ENCODE data around the gene DDX10. TPM values are rescaled to one million over a fixed set of nuclear protein-coding genes. Genes with fewer than 3 reads are reported as not detected.

The DDX10 gene
- polyA plus RNA-seq, 1 of the 3 experiments (the other 2 are of a cell fraction) = 35.8 TPM

DNA sequence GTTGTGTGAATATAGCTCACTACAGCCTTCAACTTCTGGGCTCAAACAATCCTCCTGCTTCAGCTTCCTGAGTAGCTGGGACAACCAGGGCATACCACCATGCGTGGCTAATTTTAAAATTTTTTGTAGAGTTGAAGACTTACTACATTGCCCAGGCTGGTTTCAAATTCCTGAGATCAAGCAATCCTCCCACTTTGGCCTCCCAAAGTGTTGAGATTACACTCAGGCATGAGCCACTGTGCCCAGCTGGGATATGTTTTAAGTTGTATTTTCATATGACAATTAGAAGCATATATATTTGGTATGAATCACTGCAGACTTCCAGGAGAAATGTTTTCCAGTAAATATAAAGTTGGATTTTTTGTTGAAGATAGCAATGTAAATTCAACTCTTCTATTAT lies 15.4 kb downstream of the DDX10 start:
- H3K4me2 ChIP-seq = no peak overlapping the region; the same call in 1 of the 2 replicates
- H3K36me3 ChIP-seq (replicated peaks in 1 of 2; ENCODE audit: control insufficient read depth in 1 of 2, insufficient read depth in 2 of 2, low read length in 1 of 2) = peaks cover 44 to 50% of the 10 kb centered on the region in 2 experiments
- DNase-seq = no peak
- no peaks in the 10 kb centered on the region for H3K9me3 ChIP-seq
- peaks cover 23% of the 10 kb centered on the region; the same call in 1 of the 2 replicates for H3K79me2 ChIP-seq (ENCODE audit: insufficient read depth)
- H2AFZ ChIP-seq (ENCODE audit: low read depth) = no peak overlapping the region
- ChIA-PET POLR2A (no interaction called here), CTCF (interaction anchor here (0.6 to 2.3 kb wide), 3 partner anchors 10 to 1377 kb away, joined by 3 to 9 read pairs (median 3); no protein-coding TSS in a partner anchor)
- H3K27ac ChIP-seq (ENCODE audit: low read depth in 2 of 2, low read length in 1 of 2) = peak overlapping the region in 1 of 2 experiments; percentile 13; a peak in 1 of 4 replicates
- TF ChIP-seq NFIC (IDR thresholded peaks at IDR 0.05; ENCODE audit: borderline replicate concordance) (no peak), RCOR1 (IDR thresholded peaks at IDR 0.05; ENCODE audit: low read length) (no peak), GATA2 (CRISPR knock-in tag; IDR thresholded peaks at IDR 0.05) (no peak), JUND (IDR thresholded peaks at IDR 0.05) (no peak), TCF12 (IDR thresholded peaks at IDR 0.05) (no peak), RAD21 (IDR thresholded peaks at IDR 0.05; ENCODE audit: low read length) (no peak), YY1 (IDR thresholded peaks at IDR 0.05; ENCODE audit: low read depth) (no peak), TEAD4 (IDR thresholded peaks at IDR 0.05; ENCODE audit: borderline replicate concordance, insufficient read depth) (no peak), RFX5 (IDR thresholded peaks at IDR 0.05; ENCODE audit: low read length) (no peak), EZH2phosphoT487 (IDR thresholded peaks at IDR 0.05; ENCODE audit: borderline replicate concordance, low read depth) (no peak), FOXM1 (IDR thresholded peaks at IDR 0.05; ENCODE audit: low read depth) (no peak), SIN3A (IDR thresholded peaks at IDR 0.05; ENCODE audit: borderline replicate concordance, low read depth, low read length) (no peak), FOSL2 (IDR thresholded peaks at IDR 0.05; ENCODE audit: borderline replicate concordance, low read depth) (no peak), FOXJ3 (CRISPR knock-in tag; IDR thresholded peaks at IDR 0.05) (no peak)
- TF ChIP-seq, protein P1, sequence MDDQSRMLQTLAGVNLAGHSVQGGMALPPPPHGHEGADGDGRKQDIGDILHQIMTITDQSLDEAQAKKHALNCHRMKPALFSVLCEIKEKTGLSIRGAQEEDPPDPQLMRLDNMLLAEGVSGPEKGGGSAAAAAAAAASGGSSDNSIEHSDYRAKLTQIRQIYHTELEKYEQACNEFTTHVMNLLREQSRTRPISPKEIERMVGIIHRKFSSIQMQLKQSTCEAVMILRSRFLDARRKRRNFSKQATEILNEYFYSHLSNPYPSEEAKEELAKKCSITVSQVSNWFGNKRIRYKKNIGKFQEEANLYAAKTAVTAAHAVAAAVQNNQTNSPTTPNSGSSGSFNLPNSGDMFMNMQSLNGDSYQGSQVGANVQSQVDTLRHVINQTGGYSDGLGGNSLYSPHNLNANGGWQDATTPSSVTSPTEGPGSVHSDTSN (IDR thresholded peaks at IDR 0.05) = no peak
- TF ChIP-seq, protein P2, sequence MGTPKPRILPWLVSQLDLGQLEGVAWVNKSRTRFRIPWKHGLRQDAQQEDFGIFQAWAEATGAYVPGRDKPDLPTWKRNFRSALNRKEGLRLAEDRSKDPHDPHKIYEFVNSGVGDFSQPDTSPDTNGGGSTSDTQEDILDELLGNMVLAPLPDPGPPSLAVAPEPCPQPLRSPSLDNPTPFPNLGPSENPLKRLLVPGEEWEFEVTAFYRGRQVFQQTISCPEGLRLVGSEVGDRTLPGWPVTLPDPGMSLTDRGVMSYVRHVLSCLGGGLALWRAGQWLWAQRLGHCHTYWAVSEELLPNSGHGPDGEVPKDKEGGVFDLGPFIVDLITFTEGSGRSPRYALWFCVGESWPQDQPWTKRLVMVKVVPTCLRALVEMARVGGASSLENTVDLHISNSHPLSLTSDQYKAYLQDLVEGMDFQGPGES (IDR thresholded peaks at IDR 0.05; ENCODE audit: low read depth, low read length) = no peak
- TF ChIP-seq, protein P3, sequence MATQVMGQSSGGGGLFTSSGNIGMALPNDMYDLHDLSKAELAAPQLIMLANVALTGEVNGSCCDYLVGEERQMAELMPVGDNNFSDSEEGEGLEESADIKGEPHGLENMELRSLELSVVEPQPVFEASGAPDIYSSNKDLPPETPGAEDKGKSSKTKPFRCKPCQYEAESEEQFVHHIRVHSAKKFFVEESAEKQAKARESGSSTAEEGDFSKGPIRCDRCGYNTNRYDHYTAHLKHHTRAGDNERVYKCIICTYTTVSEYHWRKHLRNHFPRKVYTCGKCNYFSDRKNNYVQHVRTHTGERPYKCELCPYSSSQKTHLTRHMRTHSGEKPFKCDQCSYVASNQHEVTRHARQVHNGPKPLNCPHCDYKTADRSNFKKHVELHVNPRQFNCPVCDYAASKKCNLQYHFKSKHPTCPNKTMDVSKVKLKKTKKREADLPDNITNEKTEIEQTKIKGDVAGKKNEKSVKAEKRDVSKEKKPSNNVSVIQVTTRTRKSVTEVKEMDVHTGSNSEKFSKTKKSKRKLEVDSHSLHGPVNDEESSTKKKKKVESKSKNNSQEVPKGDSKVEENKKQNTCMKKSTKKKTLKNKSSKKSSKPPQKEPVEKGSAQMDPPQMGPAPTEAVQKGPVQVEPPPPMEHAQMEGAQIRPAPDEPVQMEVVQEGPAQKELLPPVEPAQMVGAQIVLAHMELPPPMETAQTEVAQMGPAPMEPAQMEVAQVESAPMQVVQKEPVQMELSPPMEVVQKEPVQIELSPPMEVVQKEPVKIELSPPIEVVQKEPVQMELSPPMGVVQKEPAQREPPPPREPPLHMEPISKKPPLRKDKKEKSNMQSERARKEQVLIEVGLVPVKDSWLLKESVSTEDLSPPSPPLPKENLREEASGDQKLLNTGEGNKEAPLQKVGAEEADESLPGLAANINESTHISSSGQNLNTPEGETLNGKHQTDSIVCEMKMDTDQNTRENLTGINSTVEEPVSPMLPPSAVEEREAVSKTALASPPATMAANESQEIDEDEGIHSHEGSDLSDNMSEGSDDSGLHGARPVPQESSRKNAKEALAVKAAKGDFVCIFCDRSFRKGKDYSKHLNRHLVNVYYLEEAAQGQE (IDR thresholded peaks at IDR 0.05; ENCODE audit: low read depth, low read length) = no peak
- WGBS (ENCODE audit: low lambda C conversion rate) = 100% methylated on average over 1 of the region's 1 CpG
- H3K4me1 ChIP-seq (ENCODE audit: control insufficient read depth in 1 of 2, insufficient read depth in 2 of 2, low read depth in 1 of 2, low read length in 1 of 2) = peaks cover 0 to 15% of the 10 kb centered on the region in 2 experiments; a peak in 1 of 4 replicates
- no peak overlapping the region for H3K4me3 ChIP-seq (ENCODE audit: low read depth in 2 of 2, low read length in 1 of 2)
- no peaks in the 10 kb centered on the region for H4K20me1 ChIP-seq (ENCODE audit: insufficient read depth)
- no peak overlapping the region for H3K9ac ChIP-seq
- H3F3A ChIP-seq (replicated peaks; ENCODE audit: insufficient read depth) = peaks cover 15% of the 10 kb centered on the region
- no peaks in the 10 kb centered on the region for H3K9me2 ChIP-seq
- H3K27me3 ChIP-seq (ENCODE audit: insufficient read depth) = no peaks in the 10 kb centered on the region

Data from SK-N-SH (cell line).